Mammary epithelial cell (primary cell): ENCODE data around the gene LCN12.

Source experiments
- CTCF ChIP-seq, 2 donors: IDR thresholded peaks in 1 of 2; conservative IDR thresholded peaks in 1 of 2; 2 replicates each; pipeline ENCODE4 v1.5.1; 2011 to 2012; ENCODE audit warnings: inconsistent platforms in 2 of 2, low read length in 2 of 2, mild to moderate bottlenecking in 2 of 2, control low read depth in 1 of 2, low read depth in 1 of 2; ENCODE audit not compliant: insufficient read depth in 1 of 2; ENCODE audit errors: extremely low read depth in 1 of 2
- EZH2 ChIP-seq: IDR thresholded peaks from 2 replicates; pipeline ENCODE4 v1.6.1; 2012; ENCODE audit warnings: low read length, inconsistent platforms, borderline replicate concordance

- TF ChIP-seq CTCF (conservative IDR thresholded peaks at IDR 0.05 in 1 of 2, IDR thresholded peaks at IDR 0.05 in 1 of 2; ENCODE audit: extremely low read depth in 1 of 2, insufficient read depth in 1 of 2, low read depth in 1 of 2, low read length in 2 of 2) = no peak
- TF ChIP-seq EZH2 = no peak
Observed at GRCh38 chr9:136922540-136922939, 29.5 kb upstream of the LCN12 start.
